HG02610 (cell line): ENCODE measurements around the gene GSG1L.

ENCODE experiments used
- ATAC-seq: cut with Tn5 transposase; IDR thresholded peaks from one replicate; pipeline ENCODE4 v1.9.1; 2021; ENCODE audit warnings: mild to moderate bottlenecking, moderate library complexity; ENCODE audit not compliant: unreplicated experiment

GSG1L gene

DNA sequence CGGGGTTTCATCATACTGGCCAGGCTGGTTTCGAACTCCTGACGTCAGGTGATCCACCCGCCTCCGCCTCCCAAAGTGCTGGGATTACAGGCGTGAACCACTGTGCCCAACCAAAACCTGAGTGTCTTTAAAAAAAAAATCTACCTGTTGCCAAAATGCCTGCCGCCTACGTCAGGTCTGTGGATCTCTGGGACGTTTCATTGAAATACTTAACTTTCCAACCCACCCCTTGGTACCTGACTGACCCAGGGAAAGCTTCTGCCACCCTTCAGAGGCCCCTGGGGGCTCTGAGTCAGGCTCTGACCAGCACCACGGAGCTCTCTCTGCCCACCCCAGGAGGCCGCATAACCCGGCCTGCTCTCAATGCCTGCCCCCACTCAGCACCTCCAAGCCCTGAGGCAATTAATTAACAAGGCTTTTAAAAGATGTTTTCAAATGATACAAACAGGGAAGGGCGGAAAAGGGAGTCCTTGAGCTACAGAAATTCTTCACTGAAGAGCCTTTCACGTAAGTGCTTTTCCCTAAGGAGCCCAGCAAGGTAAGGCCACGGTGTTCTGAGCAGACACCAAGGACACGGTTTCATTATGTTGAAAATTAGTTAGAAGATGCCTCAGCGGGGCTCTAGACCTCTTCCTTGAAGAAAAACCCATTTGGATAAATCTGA lies 29.3 kb upstream of the GSG1L start:
- no peak for ATAC-seq

DNA sequence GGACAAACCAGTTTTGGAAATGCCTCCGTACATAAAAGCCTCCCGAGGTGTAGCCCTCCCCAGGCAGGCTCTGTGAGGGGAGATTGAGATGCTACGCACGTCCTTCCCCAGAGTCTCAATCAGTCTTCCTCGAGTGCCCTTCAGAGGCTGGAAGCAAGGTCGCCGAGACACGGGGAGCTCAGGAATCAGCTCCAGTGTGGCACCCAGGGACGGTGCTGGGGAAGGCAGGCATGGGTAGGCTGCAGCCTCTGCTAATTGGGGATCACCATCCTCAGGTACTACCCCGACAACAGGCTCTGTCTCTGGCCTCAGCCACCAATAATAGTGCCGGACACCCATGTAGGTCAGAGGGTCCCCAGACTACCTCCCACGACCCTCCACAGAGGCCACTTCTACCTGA lies 28.1 kb upstream of the GSG1L start:
- ATAC-seq: no peak

DNA sequence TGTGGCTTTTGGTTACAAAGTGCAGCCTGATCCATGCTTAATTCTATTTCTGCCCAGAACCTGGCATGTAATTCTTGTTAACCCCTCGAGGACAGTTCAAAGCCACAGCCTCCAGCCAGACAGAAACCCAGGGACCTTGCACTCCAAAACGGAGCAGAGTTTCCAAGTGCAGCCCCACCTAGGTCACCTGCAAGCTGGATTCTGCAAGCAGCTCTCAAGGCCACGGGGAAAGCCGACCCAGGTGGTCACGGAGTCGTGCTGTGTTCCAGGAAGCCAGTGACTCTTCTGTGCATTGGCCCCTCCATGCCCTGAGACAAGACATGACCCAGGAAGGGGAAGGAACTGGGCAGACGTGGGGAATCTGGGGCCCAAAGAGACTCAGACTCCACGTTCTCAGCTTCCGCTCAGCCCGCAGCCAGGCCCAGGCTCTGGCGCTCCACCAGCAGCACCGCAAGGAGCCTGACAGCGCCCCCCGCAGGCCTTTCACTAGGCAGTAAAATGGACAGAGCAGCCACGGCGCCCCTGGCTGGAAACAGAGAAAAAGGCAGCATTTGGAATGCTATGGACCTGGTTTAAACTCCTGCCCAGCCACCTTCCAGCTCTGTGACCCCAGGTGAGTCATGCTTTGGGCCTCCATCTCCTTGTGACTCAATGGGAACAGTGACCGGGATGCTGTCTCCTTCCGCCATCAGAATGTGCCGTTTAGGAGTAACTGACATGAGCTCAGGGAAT lies 27.3 kb upstream of the GSG1L start:
- ATAC-seq: no peak

DNA sequence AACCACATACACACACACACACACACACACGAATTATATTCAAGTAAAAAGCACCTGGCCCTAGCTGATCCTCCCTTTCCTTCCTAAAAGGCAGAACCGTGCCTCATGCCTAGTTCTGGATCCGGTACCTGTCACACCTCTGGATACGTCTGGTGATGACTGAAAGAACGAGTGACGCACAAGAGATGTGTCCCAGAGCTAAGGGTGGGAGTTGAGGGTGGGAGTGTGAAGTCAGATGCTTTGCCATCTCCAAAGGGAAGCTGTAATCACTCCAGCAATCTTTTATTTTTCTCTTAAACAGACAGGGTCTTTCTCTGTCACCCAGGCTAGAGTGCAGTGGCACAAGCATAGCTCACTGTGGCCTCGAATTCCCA lies 26.5 kb upstream of the GSG1L start:
- no peak for ATAC-seq

DNA sequence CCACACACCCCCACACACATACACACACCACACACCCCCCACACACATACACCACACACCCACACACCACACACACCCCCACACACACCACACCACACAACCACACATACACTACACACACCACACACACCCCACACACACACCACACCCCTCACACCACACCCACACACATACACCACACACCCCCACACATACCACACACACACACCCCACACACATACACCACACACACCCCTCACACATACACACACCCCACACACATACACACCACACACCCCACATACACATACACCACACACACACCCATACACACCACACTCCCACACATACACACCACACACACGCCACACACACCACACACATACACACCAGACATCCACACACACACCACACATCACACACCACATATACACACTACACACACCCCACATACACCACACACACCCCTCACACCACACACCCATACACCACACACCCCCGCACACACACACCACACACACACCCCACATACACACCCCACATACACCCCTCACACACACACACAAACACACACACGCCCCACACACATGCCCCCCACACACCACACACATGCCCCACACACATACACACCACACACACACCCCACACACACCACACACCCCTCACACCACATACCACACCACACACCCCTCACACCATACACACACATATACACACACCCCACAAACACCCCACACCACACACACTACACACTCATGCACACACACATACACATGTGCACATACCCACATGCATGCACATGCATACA lies 25.9 kb upstream of the GSG1L start:
- ATAC-seq: no peak

DNA sequence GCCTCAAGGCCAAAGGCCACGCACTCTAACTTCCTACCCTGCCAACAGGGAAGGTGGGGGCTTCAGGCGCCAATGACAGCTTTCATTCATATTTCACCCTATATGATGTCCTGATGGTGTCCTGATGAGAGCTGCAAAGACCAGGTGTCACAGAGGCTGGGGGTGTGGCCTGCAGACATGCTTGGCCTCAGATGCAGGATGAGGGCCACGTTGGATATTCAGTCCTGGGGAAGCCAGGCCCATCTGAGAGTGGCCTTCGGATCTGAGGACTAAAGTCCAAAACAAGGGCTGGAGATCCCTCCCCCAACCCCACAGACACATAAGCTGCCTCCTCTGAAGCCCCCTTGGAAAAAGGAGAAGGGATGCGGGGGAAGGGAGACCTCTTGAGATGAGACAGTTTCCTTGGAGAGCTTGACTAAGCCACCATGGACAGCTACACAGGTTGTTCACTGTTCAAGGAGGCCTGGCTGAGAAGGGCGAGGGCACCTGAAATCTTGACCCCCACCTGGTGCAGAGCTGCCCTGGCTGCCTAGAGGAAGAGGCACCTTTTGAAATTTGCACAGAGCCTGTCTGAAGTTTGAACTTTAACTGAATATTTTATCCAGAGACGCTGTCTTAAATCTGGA lies 24.3 kb upstream of the GSG1L start:
- no peak for ATAC-seq

DNA sequence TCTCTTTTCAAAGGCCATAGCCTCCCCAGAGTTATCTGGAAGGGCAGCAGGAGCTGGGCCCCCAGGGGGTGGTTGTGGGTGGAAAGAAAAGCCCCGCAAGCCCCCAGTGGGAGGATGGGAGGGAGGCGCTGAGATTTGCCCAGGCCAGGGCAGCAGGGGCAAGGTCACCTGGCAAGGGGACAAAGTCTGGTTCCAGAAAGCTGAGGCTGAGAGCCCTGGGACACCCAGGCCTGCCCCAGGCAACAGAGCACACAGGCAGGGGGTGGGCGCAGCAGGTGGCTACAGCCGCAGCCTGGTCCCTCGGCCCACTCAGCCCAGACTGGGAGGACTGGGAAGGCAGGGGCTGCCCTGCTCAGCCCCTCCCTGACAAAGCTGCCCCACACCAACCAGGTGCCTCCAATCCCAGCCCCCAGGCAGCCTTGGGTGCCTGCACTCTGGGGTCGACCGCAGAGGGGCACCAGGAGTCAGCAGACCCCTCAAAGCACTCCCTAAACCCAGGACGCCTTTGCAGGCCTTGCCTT lies 23.7 kb upstream of the GSG1L start:
- ATAC-seq: no peak

DNA sequence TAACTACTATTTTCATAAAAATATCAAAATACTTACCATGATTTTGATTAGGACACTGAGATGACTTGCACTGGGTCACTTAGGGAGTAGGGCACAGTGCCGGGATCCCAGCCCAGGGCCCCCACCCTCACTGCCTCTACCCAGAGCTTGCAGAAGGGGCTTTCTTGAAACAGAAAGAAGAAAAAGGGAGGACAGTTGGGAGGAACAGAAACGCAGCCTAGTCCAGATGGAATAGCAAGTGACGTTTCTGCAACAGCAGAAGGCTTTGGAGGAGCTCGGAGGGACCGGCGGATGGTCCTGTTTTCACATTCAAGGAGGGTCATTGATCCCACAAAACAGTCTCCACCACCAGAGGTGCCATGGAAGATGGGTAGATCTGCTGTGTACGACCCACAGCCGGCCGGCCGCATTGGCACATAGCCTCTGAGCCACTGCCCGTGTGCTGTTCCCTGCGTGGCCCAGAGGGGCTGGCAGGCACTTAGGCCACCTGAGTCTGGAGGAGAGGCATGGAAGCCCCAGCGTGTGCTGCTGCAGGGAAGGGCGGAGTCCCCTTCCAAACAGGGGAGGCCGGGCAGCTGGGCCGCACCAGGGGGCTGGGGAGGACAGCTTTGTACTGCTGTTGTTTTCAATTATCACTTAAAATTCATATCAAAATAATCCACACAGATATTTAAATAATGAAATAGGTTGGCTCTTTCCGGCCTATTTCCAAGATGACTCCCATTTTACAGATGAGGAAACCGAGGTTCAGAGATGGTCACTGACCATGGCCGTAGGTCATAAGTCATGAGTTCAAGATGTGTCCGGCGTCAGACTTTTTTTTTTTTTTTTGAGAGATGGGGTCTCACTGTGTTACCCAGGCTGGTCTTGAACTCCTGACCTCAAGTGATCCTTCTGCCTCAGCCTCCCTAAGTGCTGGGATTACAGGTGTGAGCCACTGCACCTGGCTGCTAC lies 22.9 kb upstream of the GSG1L start:
- ATAC-seq: no peak

DNA sequence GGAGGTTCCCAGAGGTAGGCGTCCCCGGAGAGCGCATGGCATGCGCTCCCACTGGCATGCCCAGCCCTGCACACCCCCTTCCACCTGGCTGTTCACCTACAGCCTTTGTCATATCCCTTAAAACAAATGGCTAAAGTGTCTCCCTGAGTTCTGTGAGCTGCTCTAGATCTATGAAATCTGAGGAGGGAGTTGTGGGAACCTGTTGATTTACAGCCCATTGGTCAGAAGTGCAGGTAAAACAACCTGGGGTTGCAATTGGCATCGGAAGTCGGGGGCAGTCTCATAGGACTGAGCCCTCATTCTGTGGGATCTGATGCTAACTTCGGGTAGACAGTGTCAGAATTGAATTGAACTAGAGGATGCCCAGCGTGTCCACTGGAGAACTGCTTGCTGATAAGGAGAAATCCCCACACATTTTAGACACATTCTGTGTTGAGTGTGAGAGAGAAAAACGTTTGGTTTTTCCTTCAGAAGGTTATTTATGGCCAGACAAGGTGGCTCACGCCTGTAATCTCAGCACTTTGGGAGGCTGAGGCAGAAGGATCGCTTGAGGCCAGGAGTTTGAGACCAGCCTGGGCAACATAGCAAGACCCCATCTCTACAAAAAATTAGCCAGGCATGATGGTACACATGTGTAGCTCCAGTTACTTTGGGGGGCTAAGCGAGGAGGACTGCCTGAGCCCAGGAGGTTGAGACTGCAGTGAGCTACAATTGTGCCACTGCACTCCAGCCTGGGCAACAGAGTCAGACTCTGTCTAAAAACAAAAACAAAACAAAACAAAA lies 22.1 kb upstream of the GSG1L start:
- no peak for ATAC-seq

DNA sequence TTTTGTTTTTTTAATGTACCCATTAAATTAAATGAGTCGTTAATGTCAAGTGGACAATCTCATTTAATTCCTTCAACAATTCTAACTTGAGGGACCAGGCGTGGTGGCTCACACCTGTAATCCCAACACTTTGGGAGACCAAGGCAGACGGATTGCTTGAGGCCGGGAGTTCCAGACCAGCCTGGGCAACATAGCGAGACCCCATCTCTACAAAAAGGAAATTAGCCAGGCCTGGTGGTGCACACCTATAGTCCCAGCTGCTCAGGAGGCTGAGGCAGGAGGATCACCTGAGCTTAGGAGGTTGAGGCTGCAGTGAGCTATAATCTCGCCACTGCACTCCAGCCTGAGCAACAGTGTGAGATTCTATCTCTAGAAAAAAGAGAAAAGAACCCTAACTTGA lies 20.7 kb upstream of the GSG1L start:
- no peak for ATAC-seq

DNA sequence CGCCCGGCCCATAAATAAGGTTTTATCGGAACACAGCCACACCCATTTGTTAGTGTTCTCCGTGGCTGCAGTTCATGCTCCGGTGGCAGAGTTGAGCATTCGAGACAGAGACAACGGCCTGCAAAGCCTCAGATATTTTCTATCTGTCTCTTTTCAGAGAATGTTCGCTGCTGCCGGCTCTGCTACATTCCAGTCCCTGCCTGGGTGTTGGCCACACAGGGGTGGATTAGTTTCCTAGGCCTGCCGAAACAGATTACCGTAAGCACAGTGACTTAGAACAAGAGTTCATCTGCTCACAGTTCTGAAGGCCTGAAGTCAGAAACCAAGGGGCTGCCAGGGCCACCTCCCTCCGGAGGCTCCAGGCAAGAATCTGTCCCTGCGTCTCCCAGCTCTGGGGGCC lies 19.1 kb upstream of the GSG1L start:
- no peak for ATAC-seq

DNA sequence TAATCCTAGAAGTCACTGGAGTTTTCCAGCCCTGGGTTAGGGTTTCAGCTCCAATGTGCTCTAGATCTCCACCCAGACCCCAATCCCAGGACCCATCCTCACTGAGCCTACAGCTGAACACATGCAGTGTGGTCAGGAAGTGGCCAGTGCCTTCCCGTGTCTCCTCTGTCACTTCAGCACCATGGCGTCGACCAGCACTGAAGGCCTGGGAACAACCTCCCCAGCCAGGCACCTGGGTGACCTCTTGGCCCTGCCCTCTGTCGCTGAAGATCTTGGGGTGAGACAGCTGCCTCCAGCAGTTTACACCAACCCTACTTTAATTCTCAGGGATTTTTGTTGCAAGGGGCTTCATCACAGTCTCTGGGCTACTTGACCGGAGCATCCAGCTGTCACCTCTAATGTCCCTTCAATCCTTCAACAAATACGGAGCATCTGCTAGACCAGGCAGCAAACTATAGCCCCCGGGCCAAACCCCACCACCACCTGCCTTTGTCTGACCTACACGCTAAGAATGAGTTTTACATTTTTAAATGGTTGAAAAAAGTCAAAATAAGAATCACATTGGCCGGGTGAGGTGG lies 18.0 kb upstream of the GSG1L start:
- no peak for ATAC-seq

DNA sequence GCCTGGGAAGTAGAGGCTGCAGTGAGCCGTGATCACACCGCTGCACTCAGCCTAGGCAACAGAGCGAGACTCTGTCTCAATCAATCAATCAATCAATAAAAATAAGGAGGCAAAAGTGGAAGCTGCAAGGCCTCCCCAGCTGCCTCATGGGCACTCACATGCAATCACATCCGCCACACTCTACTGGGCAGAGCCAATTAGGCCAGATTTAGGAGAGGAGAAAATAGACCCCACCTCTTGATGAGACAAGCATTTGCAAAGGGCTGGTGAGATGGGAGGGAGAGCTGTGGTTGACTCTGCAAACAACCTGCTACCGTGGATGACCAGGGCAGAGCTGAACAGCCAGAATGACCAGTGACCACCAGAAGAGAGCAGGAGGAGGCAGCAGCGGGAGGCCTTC lies 14.7 kb upstream of the GSG1L start:
- ATAC-seq: no peak

DNA sequence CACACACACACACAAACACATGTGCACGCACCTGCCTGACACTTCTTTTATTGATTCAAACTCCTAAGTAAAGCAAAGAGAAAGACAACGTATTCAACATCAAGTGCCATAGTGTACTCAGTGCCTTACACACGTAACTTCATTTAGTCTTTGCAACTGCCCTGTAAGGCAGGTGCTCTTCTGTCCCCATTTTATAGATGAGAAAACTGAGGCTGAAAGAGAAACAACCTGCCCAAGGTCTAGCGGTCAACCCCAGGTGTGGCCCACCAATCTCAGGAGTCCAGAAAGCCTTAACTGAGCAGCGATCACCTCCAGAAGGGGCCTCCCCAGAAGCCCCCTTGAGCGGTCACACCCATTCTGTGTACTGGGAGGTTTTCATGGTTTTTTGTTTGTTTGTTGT lies 10.3 kb upstream of the GSG1L start:
- no peak for ATAC-seq

DNA sequence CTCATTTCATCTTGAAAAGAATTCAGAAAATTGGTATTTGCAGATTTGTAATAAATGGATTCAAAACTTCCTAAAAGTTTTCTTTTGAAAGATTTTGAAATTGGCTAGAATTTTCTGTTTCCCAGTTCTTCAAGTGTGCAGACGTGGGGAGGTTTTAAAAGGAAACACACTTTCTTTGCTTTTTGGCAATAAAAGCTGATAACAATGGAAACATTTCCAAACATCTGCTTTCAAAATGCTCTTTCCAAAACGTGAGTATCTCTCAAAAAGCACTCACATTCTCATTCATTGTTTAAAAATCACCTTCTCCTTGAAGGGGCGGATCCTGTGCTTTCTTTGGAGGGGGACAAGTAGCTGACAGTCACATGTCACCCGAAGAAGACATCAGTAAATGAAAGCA lies 8.6 kb upstream of the GSG1L start:
- no peak for ATAC-seq

DNA sequence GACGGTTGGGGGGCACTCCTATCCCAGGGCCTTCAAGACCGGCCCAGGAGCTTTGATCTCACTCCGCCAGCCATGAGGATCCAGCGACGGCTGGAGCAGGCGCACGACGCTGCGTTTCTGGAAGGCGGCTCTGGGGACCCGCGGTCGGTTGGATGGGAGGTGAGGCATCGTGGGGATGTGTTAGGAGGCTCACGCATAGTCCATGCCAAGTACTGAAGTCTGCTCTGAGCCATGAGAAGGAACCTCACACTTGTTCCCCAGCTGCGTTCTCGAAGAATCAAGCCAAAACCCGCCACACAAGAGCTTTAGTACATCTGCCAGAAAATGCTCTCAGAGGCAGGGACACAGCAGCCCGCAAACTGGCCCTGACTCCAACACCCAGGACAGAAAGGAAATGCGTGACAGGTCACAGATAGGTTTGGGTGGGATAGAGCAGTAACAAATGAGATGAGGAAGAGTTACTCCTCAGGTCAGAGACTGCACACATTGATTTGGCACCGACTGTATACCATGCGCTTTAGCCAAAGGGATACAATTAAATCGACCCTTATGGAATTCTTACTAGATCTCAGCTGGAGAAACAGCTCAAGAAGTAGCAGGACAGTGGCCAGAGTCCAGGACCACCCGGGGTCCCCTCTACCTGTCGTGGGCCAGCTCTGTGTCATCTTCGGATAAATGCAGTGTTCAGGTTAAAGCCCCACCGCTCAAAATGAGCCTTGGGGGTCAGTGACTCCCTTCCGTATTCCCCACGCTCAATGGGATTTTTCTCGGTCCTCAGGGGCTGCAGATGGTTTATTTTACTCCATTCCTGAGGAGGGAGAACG lies 6.7 kb upstream of the GSG1L start:
- ATAC-seq: no peak

DNA sequence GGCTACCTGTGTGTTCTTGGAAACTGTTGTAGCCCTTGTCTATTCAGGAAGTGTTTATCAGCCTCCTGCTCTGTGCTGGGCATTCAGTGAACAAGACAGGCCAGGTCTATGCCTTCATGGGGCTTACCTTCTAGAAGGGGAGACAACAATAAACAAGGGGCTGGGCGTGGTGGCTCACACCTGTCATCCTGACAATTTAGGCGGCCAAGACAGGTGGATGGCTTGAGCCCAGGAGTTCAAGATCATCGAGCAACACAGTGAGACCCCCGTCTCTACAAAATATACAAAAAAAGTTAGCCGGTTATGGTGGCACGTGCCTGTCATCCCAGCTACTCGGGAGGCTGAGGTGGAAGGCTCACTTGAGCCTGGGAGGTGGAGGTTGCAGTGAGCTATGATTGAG lies 5.5 kb upstream of the GSG1L start:
- no peak for ATAC-seq

DNA sequence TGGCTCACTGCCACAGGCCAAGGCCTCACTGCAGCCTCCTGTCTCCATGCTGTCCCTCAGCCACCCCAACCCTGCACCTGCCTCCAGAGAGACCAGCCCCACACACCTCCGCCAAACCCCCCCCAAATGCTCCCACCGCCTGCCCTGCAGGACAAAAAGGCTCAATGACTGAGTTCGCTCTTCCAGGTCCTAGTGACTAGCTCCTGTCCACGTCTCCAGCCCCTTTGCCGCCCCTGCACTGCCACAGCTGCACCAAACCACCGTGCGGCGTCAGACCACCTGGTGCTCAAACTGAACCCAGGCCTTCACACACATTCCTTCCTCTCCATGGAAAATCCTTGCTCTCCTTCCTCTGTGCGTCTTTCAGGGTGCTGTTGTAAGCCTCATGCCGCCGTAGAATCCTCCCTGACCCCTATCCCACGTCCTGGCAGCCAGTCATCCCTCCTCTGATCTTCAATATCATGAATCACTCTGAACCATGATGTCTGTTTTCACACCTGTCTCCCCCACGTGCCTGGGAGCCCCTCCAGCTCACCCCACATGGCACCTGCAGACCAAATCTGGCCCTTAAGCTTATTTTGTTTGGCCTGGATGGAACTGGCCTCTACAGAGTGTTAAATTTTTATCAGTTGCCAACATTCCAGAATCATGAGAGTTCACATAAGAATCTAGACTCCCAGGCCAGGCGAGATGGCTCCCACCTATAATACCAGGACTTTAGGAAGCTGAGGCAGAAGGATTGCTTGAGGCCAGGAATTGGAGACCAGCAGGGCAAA lies 4.3 kb upstream of the GSG1L start:
- ATAC-seq: no peak
